GM18951 (cell line): ENCODE measurements around the gene SEC14L1.

Experiments used
- POLR2A ChIP-seq: IDR thresholded peaks from 4 replicates; pipeline ENCODE4 v1.6.1; 2011; ENCODE audit warnings: mild to moderate bottlenecking; ENCODE audit not compliant: insufficient read length, insufficient read depth; ENCODE audit errors: extremely low read depth
- in situ Hi-C: fragments of 300-500 bp; cut with MboI; formaldehyde crosslinking; loops from one replicate; pipeline ENCODE4 v1.12.0; 2022; ENCODE audit warnings: low sequenced_read_pairs, mixed read lengths, inconsistent platforms; ENCODE audit not compliant: unreplicated experiment

SEC14L1 gene

DNA sequence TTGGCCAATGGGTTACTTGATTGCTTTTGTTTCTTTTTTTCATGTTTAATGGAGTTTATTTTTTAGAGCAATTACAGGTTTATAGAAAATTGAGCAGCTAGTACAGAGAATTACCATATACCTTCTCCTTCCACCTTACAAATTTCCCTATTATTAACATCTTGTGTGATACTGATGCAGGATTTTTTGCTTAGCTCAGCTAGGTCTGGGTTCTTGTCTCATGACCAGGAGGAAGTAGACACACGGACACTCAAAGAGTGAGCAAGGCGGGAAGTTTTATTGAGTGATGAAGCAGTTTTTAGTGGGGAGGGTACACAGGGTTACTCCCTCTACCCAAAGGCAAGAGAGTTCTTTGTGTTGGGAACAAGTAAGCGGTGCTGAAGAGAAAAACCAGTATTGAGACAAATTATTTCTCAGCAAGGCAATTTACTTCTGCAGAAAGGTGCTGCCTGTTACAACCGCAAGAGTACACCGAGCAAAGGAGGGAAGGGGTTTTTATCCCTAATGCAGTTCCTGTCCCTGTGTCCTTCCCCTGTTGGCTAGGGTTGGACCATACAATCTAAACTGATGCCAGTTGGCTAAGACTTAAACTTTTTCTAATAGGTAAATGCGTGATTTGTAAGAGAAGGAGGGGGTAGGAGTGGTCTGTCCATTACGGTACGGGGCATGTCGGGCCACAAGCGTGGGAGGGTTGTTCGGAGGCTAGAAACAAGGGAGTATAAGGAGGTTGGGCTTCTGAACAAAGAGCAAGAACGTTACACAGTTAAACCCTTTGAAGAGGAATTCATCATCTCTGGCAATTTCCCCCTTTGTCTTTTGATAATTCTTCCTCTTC, 26.9 kb downstream of the SEC14L1 start:
- in situ Hi-C loops = no loop called here
- TF ChIP-seq POLR2A = no peak

DNA sequence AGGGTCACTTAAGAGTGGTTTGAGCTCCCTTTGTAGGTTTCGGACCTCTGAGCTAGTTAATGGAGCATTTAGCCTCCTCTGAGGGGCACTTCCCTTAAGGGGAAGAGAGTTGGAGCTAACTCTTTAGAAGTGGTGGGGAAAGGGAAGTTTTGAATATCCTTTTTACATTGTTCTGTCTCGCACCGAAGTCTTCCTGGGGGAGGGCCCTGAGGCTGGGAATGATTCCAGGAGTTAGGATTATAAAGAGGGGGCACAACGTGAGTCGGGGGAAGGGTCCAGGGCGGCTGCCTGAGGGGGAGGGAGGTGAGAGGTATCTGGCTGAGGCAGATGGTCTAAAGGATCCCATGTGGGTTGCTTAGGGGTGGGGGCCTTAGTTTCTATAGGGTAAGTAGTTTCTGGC, 32.3 kb downstream of the SEC14L1 start:
- in situ Hi-C loops = no loop called here
- TF ChIP-seq POLR2A = no peak

DNA sequence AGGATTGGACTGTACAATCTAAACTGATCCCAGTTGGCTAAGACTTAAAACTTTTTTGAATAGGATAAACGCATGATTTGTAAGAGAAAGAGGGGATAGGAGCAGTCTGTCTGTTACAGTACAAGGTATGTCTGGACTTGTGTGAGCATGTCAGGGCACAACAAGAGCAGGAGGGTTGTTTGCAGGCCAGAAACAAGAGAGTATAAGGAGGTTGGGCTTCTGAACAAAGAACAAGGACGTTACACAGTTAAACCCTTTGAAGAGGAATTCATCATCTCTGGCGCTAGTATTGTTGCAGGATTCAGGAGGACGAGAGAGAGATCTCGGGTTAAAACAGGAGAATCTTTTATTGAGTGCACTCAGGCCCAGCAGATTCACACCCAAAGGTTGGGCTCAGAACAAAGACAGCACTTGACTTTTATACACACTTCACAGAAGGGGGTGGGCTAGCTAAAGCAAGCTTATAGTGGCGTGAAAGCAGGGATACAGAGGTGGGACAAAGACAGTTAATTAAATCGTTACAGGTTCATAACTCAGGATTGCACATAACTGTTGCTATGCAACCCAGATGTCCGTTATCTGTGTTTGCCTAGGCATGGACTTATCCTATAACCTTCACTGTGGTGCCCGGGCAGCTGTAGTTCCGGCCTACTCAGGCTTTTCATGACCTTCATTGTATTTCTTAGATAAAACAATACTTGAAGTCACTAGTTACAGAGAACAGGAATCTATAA, 34.3 kb downstream of the SEC14L1 start:
- in situ Hi-C loops = no loop called here

DNA sequence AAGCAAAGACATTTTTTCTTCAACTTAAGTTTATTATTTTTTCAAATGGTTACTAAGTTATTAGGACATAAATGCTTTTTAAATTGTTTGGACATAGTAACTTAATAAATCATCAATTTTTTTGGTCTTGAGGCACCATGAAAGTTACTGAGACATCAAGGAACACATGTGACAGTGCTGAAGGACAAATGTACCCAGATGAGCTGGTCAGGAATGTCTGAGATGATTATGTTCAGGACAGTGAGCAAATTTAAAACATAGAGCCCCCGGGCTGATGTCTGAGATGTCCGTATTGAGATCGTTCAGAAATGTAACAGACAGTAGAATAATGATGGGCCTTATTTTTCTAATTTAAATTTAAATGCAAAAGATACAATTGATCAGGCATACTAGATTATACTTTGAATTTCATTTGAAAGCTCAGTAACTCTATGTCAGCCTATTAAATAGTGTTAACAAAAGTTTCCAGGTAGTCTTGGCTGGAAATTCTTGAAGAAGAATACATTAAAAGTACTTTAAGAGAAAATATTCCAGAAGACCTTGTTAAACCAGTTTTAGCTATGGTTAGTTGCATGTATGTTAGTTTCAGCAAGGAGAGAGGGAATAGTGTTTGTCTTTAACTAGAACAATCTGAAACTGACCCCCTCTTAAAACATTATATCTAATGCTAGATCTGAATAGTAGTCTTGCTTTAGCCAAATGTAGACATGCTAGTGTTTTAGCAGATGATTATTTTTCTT, 36.4 kb downstream of the SEC14L1 start:
- in situ Hi-C loops = no loop called here
- TF ChIP-seq POLR2A = no peak

More for the DNA sequence above, 34.3 kb downstream of the SEC14L1 start:
- no peak for TF ChIP-seq POLR2A

DNA sequence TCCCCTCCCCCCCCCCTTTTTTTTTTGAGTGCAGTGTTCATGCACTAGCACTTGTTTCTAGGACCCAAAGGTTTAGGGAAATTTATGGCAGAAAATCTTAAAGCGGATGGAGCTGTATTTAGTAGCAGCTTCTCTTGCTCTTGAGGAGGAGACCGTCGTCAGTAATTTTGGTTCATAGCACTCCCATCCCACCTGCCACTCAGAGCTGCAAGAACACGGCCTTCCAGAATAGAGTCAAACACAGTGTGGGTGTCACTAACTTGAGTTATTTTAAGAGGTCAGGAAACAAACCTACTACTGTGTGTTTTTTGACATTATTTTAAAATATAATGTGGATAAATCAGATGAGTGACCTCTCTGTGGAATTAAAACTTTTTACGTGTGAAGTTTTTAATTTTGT, 37.3 kb downstream of the SEC14L1 start:
- no peak for TF ChIP-seq POLR2A
- in situ Hi-C loops = no loop called here

DNA sequence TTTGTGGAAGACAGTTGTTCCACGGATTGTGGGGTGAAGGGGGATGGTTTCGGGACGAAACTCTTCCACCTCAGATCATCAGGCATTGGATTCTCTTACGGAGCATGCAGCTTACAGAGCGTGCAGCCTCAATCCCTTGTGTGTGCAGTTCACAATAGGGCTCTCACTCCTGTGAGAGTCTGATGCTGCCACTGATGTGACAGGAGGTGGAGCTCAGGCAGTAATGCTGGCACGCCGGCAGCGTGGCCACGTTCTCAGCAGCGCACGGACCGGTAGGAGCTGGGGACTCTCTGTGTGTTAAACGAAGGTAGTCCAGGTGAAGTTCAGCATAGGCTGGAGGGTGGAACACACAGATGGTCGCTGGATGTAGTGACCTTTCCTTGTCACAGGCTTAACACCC, 37.8 kb downstream of the SEC14L1 start:
- no peak for TF ChIP-seq POLR2A
- in situ Hi-C loops = no loop called here

DNA sequence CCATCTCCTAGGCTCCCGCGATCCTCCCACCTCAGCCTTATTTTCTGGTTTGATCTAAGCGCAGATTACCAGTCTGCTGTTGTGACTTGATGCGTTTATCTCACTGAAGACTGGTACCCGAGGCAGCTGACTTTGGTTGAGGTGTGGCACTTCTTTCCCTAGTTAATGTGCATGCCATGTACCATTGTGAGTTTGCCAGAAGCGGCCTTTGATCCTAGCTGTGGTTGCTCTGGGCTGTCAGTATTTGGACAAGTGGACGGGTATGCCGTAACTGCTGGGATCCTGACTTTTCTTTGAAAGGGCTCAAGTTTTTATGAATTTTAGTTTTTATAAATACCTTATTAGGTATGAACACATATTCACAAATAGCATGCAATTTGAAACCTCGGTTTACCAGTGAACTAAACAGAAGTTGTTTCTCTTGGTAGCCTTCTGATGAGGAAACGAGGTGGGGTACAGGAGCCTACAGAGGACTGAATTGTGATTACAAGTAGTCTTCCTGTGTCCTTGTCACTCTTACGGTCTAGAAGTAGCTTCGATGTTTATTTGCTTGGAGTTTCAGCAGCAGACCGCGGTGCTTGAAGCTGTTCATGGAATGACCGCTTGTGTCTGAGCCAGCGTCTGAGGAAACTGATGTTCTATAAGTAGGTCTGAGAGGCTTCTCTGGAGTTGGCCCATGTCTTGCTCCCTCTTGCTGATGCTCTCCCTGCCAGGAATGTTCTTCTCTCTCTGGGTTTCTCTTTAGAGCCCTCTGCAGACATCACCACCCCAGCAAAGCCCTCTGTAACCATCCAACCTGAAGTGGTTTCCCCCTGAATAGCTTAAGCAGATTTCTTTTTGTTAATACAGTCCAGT, 40.0 kb downstream of the SEC14L1 start:
- TF ChIP-seq POLR2A = no peak
- in situ Hi-C loops = no loop called here

DNA sequence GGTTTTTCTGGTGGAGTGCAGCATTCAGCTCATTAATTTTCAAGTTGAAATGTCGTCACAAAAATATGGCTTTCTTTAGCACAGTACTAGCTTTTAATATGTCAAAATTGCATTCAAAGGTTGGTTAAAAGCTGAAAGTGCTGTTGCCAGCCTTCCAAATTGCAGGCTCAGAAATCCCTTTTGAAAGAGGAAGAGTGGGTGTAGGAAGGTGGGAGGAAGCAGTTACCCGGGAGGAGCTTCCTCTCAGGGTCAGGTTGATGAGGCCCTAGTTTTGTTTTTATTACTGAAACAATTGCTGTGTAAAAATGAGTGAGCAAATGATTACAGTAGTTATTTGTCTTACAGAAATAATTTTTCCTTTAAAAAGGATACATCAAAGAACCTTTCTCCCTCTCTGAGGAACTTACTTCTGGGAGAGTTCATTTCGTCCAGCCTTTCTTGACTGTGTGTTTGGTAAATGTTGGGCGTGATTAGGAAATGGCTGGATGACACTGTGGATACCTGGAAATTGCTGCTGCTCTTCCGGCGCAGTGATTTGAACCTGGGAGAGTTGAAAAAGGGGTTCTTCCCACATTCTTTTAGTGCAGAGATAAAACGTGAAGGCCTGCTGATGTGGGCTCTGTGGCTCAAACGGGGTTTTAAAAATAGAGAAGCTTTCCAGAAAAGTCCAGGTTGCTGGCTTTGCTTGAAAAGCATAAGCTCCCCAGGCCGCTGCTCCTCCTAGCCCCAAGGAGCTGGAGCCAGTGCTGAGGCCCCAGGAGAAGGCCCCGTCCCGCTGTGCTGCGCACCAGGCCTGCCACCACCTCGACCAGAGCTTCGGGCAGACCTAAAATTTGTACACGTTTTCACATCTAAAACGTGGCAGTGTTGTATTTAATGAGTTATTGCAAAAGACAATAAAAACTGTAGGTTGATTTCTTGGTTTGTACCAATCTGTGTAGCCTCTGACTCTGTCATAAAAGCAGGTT, 41.7 kb downstream of the SEC14L1 start:
- no peak for TF ChIP-seq POLR2A
- in situ Hi-C loops = no loop called here

DNA sequence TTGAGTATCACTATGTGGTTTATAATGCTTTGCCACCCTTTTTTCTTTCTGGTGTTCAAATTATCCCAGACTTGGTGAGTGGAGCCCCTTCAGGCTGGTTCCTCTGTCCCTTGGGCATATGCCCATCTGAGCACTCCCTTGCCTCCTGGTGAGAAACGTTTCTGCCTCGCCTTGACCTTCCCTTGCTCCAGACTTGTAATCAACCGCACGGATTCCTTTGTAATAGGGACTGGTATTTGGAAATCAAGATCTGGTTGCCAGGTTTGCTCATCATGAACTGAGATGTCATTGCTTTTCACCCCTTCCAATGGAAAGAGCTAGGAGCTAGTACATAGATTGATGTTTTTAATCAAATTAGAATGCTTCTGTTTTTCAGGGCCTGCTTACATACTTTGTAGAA, 43.7 kb downstream of the SEC14L1 start:
- no peak for TF ChIP-seq POLR2A
- in situ Hi-C loops = no loop called here

DNA sequence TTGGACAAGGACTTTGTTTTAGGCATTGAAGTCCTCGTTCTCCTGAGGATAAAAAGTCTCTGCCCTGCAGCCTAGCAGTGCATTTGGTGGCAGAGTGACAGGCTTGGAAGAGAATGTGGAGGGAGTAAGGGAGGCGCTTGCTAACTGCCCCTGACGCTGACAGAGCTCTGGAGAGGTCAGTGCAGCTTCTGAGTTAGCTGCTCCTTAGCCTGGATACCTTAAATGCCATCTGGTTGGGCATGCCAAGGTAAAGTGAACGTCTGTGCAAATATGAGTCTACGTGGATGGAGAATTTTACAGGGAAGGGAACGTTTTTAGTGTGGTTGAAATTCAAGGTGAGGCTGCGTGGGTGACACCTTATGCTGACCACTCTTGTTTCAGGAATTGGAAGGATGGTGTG, 44.4 kb downstream of the SEC14L1 start:
- no peak for TF ChIP-seq POLR2A
- in situ Hi-C loops = no loop called here

DNA sequence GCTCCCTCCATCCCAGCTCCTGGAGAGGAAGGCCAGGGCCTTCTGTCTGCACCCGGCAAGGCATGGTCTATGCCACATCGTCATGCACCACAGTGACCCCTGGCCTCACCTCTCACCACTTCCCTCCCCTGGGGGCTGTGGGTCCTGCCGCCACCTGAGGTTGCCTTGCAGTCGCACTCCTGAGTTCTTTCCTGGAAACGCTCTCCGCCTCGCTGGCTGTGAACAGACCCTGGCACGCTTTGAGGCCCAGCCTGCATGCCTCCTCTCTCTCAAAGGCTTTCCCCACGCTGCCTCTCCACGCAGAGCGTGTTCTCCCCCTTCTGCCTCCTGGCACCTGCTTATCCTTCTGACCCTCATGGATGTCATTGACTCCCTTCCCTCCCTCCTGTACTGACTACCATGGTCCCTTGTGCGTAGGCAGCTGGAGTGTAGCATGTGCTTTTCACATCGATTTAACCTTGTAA, 45.4 kb downstream of the SEC14L1 start:
- no peak for TF ChIP-seq POLR2A

More for the DNA sequence above, 45.4 kb downstream of the SEC14L1 start:
- in situ Hi-C loops = no loop called here
